HepG2 (cell line): ENCODE data around the gene JHY.

Source experiments
- CEBPB ChIP-seq: IDR thresholded peaks from 2 replicates; pipeline ENCODE4 v1.6.1; 2011; ENCODE audit warnings: low read depth, low read length, improper control_type of control experiment, borderline replicate concordance
- EZH2 ChIP-seq: conservative IDR thresholded peaks from 2 replicates; pipeline ENCODE4 v1.6.1; 2012; ENCODE audit warnings: mild to moderate bottlenecking, low read depth, low read length, moderate library complexity
- FOXK2 ChIP-seq: fragments of 450-650 bp; IDR thresholded peaks from 2 replicates; pipeline ENCODE4 v1.6.1; 2016
- FOXM1 ChIP-seq: sonication (generic); formaldehyde crosslinking; IDR thresholded peaks from 2 replicates; pipeline ENCODE4 v1.5.0; 2020; ENCODE audit warnings: missing genetic modification reagents
- NFRKB ChIP-seq: fragments of 450-650 bp; IDR thresholded peaks from 2 replicates; pipeline ENCODE4 v1.6.1; 2017
- POLR2A ChIP-seq, 2 experiments: IDR thresholded peaks; 2 replicates each; pipeline ENCODE4 v1.6.1; 2011; ENCODE audit warnings: low read depth in 2 of 2, low read length in 2 of 2, mild to moderate bottlenecking in 1 of 2, moderate library complexity in 1 of 2; ENCODE audit not compliant: insufficient read depth in 1 of 2
- RNF2 ChIP-seq: fragments of 450-650 bp; conservative IDR thresholded peaks from 2 replicates; pipeline ENCODE4 v1.6.1; 2016; ENCODE audit warnings: low read depth
- SIN3B ChIP-seq: fragments of 150-350 bp; IDR thresholded peaks from 2 replicates; pipeline ENCODE4 v1.6.1; 2014; ENCODE audit warnings: low read length
- ZNF44 ChIP-seq: sonication (generic); formaldehyde crosslinking; IDR thresholded peaks from 2 replicates; pipeline ENCODE4 v1.5.1; 2020; ENCODE audit warnings: mild to moderate bottlenecking, missing genetic modification reagents
- ZNF503 ChIP-seq: sonication (generic); formaldehyde crosslinking; IDR thresholded peaks from 2 replicates; pipeline ENCODE4 v1.4.0; 2020; ENCODE audit warnings: missing genetic modification reagents

GRCh38 chr11:122853971-122854446, 28.6 kb upstream of the JHY start:
- no peak for TF ChIP-seq NFRKB
- no peak for TF ChIP-seq POLR2A (IDR thresholded peaks at IDR 0.05; ENCODE audit: insufficient read depth in 1 of 2, low read depth in 2 of 2, low read length in 2 of 2)
- no peak for TF ChIP-seq ZNF44 (CRISPR knock-in tag)
- no peak for TF ChIP-seq FOXK2
- no peak for TF ChIP-seq FOXM1 (CRISPR knock-in tag)
- no peak for TF ChIP-seq RNF2
- TF ChIP-seq SIN3B: no peak
- TF ChIP-seq ZNF503 (CRISPR knock-in tag): no peak
- TF ChIP-seq CEBPB: no peak
- no peak for TF ChIP-seq EZH2
